NT2/D1 (cell line): ENCODE data around the gene ABCA4.

ENCODE experiments used
- DNase-seq: peaks from one replicate; pipeline ENCODE4 v3.0.0-alpha.2; 2011; ENCODE audit warnings: low read depth, low spot score
- H3K27me3 ChIP-seq: 2 replicates; pipeline ENCODE4 v1.6.0; 2011; ENCODE audit warnings: mild to moderate bottlenecking; ENCODE audit not compliant: insufficient read length, insufficient read depth
- H3K36me3 ChIP-seq: 2 replicates; pipeline ENCODE4 v1.6.1; 2011; ENCODE audit warnings: mild to moderate bottlenecking, low read length, mixed read lengths; ENCODE audit not compliant: insufficient read depth, insufficient read length
- H3K4me1 ChIP-seq: 2 replicates; pipeline ENCODE4 v1.5.1; 2011; ENCODE audit not compliant: insufficient read depth, insufficient read length
- H3K4me3 ChIP-seq: 2 replicates; pipeline ENCODE4 v1.5.1; 2011; ENCODE audit warnings: low read depth; ENCODE audit not compliant: insufficient read length
- H3K9ac ChIP-seq: 2 replicates; pipeline ENCODE4 v1.6.0; 2011; ENCODE audit warnings: low read depth; ENCODE audit not compliant: insufficient read length
- H3K9me3 ChIP-seq: 2 replicates; pipeline ENCODE4 v1.5.1; 2011; ENCODE audit warnings: mild to moderate bottlenecking, low read length; ENCODE audit not compliant: insufficient read depth
- SUZ12 ChIP-seq: IDR thresholded peaks from 2 replicates; pipeline ENCODE4 v1.6.1; 2011; ENCODE audit not compliant: insufficient read length, insufficient read depth; ENCODE audit errors: extremely low read depth
- YY1 ChIP-seq: IDR thresholded peaks from 2 replicates; pipeline ENCODE4 v1.6.1; 2011; ENCODE audit not compliant: insufficient read length, insufficient read depth
- ZNF274 ChIP-seq: IDR thresholded peaks from 2 replicates; pipeline ENCODE4 v1.6.1; 2011; ENCODE audit warnings: mild to moderate bottlenecking, low read depth, low read length

ABCA4 gene

GRCh38 chr1:94036730-94037129 is 84.2 kb downstream of the ABCA4 start:
- Histone ChIP-seq H3K36me3 (no peaks in the 10 kb centered on the region), H3K9ac (no peak overlapping the region), H3K4me3 (no peak overlapping the region), H3K4me1 (no peaks in the 10 kb centered on the region), H3K27me3 (no peaks in the 10 kb centered on the region), H3K9me3 (no peaks in the 10 kb centered on the region)
- TF ChIP-seq ZNF274 (no peak), SUZ12 (no peak), YY1 (no peak)
- DNase-seq = no peak

GRCh38 chr1:94033849-94034248 is 87.1 kb downstream of the ABCA4 start:
- Histone ChIP-seq H3K9ac (no peak overlapping the region), H3K9me3 (no peaks in the 10 kb centered on the region), H3K4me1 (no peaks in the 10 kb centered on the region), H3K4me3 (no peak overlapping the region), H3K27me3 (no peaks in the 10 kb centered on the region), H3K36me3 (no peaks in the 10 kb centered on the region)
- DNase-seq = no peak
- no peak for TF ChIP-seq SUZ12

- H3K4me3 ChIP-seq = no peak overlapping the region
- H3K4me1 ChIP-seq = no peaks in the 10 kb centered on the region
- H3K36me3 ChIP-seq = no peaks in the 10 kb centered on the region
- no peak for DNase-seq
- H3K27me3 ChIP-seq = no peaks in the 10 kb centered on the region
- no peaks in the 10 kb centered on the region for H3K9me3 ChIP-seq
- H3K9ac ChIP-seq = no peak overlapping the region
- TF ChIP-seq YY1 (no peak), SUZ12 (no peak), ZNF274 (no peak)
Observed at GRCh38 chr1:94032637-94033036, 88.3 kb downstream of the ABCA4 start.

GRCh38 chr1:94031591-94031990 is 89.4 kb downstream of the ABCA4 start:
- H3K36me3 ChIP-seq = no peaks in the 10 kb centered on the region
- no peak for TF ChIP-seq SUZ12
- TF ChIP-seq YY1 = no peak
- TF ChIP-seq ZNF274 = no peak

DNA sequence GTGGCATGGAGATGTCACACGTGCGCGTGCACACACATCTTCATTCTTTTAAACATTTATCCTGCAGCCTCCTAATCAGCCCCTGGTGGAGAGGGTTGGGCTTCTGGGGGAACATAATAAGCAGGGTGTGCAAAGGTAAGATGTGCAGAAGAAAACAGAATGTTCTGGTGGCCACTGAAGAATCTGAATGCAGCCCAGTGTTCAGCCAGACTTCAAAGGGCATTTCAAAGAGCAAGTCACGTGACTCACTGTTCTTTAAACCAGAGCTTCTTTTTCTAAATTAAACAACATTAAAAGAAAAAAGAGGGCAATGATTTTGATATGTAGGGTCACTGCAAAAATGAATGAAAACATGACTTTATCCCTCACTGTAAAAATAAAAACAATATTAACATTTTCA is 89.8 kb downstream of the ABCA4 start:
- no peak for DNase-seq
- Histone ChIP-seq H3K9me3 (no peaks in the 10 kb centered on the region), H3K9ac (no peak overlapping the region), H3K36me3 (no peaks in the 10 kb centered on the region), H3K4me3 (no peak overlapping the region), H3K27me3 (no peaks in the 10 kb centered on the region), H3K4me1 (no peaks in the 10 kb centered on the region)
- TF ChIP-seq SUZ12 = no peak
- TF ChIP-seq YY1 = no peak
- TF ChIP-seq ZNF274 = no peak

More at GRCh38 chr1:94031591-94031990, 89.4 kb downstream of the ABCA4 start:
- Histone ChIP-seq H3K4me1 (no peaks in the 10 kb centered on the region), H3K9me3 (no peaks in the 10 kb centered on the region), H3K27me3 (no peaks in the 10 kb centered on the region), H3K4me3 (no peak overlapping the region), H3K9ac (no peak overlapping the region)
- DNase-seq = no peak

GRCh38 chr1:94029130-94029993 is 91.6 kb downstream of the ABCA4 start:
- Histone ChIP-seq H3K4me3 (no peak overlapping the region), H3K9ac (no peak overlapping the region), H3K9me3 (no peaks in the 10 kb centered on the region), H3K4me1 (no peaks in the 10 kb centered on the region), H3K27me3 (no peaks in the 10 kb centered on the region), H3K36me3 (no peaks in the 10 kb centered on the region)
- no peak for DNase-seq
- TF ChIP-seq YY1 (no peak), SUZ12 (no peak), ZNF274 (no peak)

GRCh38 chr1:94027721-94028515 is 93.0 kb downstream of the ABCA4 start:
- no peak for DNase-seq
- H3K4me3 ChIP-seq = no peak overlapping the region
- no peaks in the 10 kb centered on the region for H3K36me3 ChIP-seq
- H3K27me3 ChIP-seq = no peaks in the 10 kb centered on the region
- no peak overlapping the region for H3K9ac ChIP-seq
- no peak for TF ChIP-seq YY1
- TF ChIP-seq SUZ12 = no peak
- TF ChIP-seq ZNF274 = no peak
- H3K4me1 ChIP-seq = no peaks in the 10 kb centered on the region
- H3K9me3 ChIP-seq = no peaks in the 10 kb centered on the region
